Chondrocyte (in vitro differentiated cells): ENCODE data around the gene PHYH. TPM values are rescaled to one million over a fixed set of nuclear protein-coding genes. Genes with fewer than 3 reads are reported as not detected.

ENCODE experiments used
- DNase-seq: peaks from one replicate; pipeline ENCODE4 v3.0.0; 2021; ENCODE audit warnings: mixed read lengths, low spot score
- H3K27ac Mint-ChIP-seq: one replicate; pipeline ENCODE4 v1.8.0; 2021; ENCODE audit warnings: mild to moderate bottlenecking, moderate library complexity, mixed read lengths; ENCODE audit not compliant: unreplicated experiment
- H3K27me3 Mint-ChIP-seq: 2 replicates; pipeline ENCODE4 v1.8.0; 2021; ENCODE audit warnings: low read depth, mixed read lengths
- H3K36me3 Mint-ChIP-seq: 2 replicates; pipeline ENCODE4 v1.8.0; 2021; ENCODE audit warnings: low read depth, mixed read lengths
- H3K4me1 Mint-ChIP-seq: 2 replicates; pipeline ENCODE4 v1.8.0; 2021; ENCODE audit warnings: low read depth, mild to moderate bottlenecking, mixed read lengths
- H3K4me3 Mint-ChIP-seq: one replicate; pipeline ENCODE4 v1.8.0; 2021; ENCODE audit warnings: mild to moderate bottlenecking, moderate library complexity, mixed read lengths; ENCODE audit not compliant: unreplicated experiment
- H3K9me3 Mint-ChIP-seq: 2 replicates; pipeline ENCODE4 v1.8.0; 2021; ENCODE audit warnings: low read depth, mixed read lengths
- CTCF ChIP-seq: fragments of 200-600 bp; sonication (generic); IDR thresholded peaks from 2 replicates; pipeline ENCODE4 v1.5.0; 2021; ENCODE audit warnings: antibody characterized with exemption, mild to moderate bottlenecking, moderate library complexity
- long read RNA-seq: library from polyadenylated mRNA; stranded (forward); transcript quantifications from one replicate; pipeline ENCODE4 v2.0.0, GENCODE V29; 2021
- total RNA-seq: library from RNA; stranded (reverse); gene quantifications from 3 replicates; pipeline ENCODE4 v1.2.1, GENCODE V29; 2021

PHYH gene
- total RNA-seq, result 24.9 to 31.5 TPM (median 26.0 TPM) in 3 replicates
- long read RNA-seq, transcript PHYH-201 (9 exons, 1,577 nt), result major isoform, 30 of 41 reads
- long read RNA-seq, partial matches to known transcripts, result 3 of 41 reads
- long read RNA-seq, other reads (novel, unspliced or antisense), result 8 of 41 reads

DNA sequence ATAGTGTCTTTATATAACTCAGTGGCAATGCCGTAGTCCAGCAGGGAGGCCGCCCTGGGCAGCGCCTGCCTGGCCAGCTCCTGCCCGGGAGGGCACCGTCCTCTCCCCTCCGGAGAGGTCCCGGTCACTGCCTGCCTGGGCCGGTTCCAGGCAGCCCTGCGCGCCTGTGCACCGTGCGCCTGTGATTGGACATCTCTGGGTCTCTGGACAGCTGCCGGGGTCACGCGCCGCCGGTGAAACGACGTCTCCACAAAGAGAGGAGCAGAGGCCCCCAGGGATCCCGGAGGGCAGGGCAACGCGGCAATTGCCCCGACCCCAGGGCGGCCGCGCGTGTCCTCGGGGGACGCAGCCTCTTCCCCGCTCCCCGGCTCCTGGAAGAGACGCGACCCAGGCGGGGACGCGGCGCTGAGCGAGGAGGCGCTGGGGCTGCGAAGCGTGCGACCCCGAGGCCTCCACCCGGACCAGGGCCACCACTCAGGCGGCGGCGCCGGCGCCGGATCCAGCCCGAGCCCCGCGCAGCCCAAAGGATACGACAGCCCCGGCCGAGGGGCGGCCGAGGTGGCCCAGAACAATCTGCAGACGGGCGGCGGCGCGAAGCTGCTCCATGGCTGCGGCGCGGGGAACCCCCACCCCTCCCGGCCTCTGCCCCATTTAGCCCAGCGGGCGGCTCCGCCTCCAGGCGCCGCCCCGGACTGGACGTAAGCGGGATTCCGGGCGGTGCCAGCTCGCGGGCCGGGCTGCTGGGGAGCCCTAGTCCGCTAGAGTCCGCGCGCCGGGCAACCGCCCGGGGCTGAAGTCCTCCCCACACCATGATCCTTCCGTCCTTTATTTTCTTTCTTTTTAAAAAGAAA lies at the start of gene PHYH:
TSS of gene PHYH (minus strand) at position 628 of the 851 bp plus-strand sequence. CDS start at position 606, 22 bp downstream.
- TF ChIP-seq CTCF, result peak; percentile 6
- H3K27me3 Mint-ChIP-seq, result no peaks in the 10 kb centered on the region
- peaks cover 24% of the 10 kb centered on the region for H3K4me1 Mint-ChIP-seq
- H3K4me3 Mint-ChIP-seq, result peak within 1 kb of the TSS; percentile 77
- no peaks in the 10 kb centered on the region for H3K9me3 Mint-ChIP-seq
- peak; percentile 94 for DNase-seq
- H3K36me3 Mint-ChIP-seq, result no peaks in the 10 kb centered on the region
- peak within 1 kb of the TSS; percentile 94 for H3K27ac Mint-ChIP-seq

DNA sequence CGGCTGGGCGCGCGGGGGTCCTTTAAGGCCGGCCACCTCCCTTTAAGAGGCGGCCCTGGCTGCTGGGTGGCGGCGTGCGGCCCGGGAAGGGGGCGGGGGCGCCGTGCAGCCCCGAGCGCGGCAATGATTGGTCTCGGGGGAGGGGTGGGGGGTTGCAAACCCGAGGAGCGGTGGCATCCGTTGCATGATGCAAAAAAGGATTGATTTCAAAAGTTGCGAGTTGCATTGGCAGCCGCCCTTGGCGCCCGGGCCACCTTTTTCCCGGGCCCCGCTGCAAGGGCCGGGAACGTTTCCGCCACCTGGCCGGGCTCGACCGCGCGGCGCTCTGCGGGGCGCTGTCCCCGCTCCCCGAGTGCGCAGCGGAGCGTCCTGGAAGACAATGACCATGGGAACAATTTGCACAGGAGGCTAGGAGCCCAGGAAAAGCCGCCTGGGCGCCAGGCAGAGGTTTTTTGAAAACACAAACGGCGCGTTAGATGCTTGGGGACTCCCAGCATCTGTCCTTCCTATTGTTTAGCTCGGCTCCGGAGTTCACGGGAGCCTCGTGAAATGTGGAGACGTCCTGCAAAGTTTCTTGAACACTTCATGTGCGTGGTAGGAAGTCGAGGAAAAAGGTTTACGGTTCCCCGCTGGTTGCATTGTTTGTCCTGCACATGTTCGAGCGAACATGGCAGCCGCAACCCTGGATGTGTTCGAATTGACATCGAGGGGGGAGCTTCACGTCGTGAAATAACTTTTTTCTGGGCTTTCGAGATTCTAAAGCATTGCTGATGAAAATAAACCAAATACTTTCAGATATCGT lies 48.6 kb upstream of the PHYH start, which contains the start of gene SEPHS1:
TSS of gene SEPHS1 (minus strand) at position 78 of the 802 bp plus-strand sequence. CDS start 3,343 bp downstream, outside the sequence.
- DNase-seq, result no peak
- H3K4me3 Mint-ChIP-seq, result peak within 1 kb of the TSS; percentile 87
- no peaks in the 10 kb centered on the region for H3K9me3 Mint-ChIP-seq
- peaks cover 25% of the 10 kb centered on the region for H3K27me3 Mint-ChIP-seq
- peaks cover 40% of the 10 kb centered on the region for H3K4me1 Mint-ChIP-seq
- peak within 1 kb of the TSS; percentile 93 for H3K27ac Mint-ChIP-seq
- TF ChIP-seq CTCF, result peak; percentile 42
- H3K36me3 Mint-ChIP-seq, result peaks cover 2% of the 10 kb centered on the region

DNA sequence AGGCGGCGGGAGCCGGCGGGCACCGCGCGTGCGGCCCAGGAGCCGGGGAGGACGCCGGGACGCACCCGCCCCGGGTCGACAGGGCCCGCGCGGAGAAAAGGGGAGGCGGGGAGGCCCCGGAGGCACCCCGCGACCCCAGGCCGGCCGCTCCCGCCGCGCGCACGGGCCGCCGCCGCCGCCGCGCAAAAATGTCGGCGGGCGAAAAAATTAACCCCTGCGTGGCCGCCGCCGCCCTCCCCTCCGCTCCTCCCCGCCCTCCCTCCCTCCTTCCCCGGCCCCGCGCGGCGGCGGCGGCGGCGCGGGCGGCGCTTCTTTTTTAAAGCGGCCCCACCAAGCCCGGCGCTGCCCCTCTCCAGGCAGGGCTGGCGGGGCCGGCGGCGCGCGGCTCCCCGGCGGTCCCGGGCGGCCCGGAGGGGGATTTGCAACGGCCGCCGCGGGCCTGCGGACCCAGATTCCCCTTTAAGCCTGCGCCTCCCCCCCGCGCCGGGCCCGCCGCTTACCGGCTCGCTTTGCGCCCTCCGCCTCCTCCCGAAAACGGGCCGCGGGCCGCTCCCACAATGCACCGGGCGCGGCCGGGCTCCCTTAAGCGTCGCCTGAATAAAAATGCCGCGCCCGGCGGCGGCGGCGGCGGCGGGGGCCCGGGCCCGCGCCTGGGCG lies 47.8 kb upstream of the PHYH start:
- Mint-ChIP-seq H3K4me3 (no peak overlapping the region), H3K27me3 (peaks cover 17% of the 10 kb centered on the region), H3K4me1 (peaks cover 40% of the 10 kb centered on the region), H3K27ac (no peak overlapping the region), H3K9me3 (no peaks in the 10 kb centered on the region), H3K36me3 (peaks cover 2% of the 10 kb centered on the region)
- no peak for DNase-seq
- TF ChIP-seq CTCF, result no peak

DNA sequence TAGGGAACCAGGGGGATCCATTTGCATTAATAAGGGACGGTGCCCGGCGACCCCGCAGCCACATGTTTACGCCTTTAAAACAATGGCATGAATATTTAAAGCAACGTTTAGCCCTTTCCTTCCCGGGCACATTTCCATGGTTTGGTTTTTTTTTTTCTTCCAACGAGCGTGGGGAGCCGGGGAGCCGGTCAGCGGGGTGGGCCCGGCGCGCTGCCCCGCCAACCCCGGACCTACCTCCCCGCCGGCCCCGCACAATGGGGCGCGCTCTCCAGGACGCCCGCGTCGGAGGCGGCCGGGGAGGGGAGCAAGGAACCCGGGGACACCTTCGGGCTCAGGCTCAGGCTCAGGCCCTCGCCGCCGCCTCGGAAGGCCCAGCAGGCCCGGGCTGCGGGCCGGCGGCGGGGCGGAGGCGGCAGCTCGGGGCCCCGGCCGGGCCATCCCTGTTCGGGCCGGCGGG lies 47.2 kb upstream of the PHYH start:
- H3K27me3 Mint-ChIP-seq, result peaks cover 11% of the 10 kb centered on the region
- peak overlapping the region; percentile 94 for H3K27ac Mint-ChIP-seq
- DNase-seq, result no peak
- peaks cover 40% of the 10 kb centered on the region for H3K4me1 Mint-ChIP-seq
- H3K9me3 Mint-ChIP-seq, result no peaks in the 10 kb centered on the region
- peak overlapping the region; percentile 74 for H3K4me3 Mint-ChIP-seq
- no peak for TF ChIP-seq CTCF
- peaks cover 2% of the 10 kb centered on the region for H3K36me3 Mint-ChIP-seq
